ENCODE measurements around the gene SMURF2.
"Not testable (repeated sequence)": the region's sequence is repeated elsewhere in the genome, so short reads cannot be mapped to it uniquely, and the experiment has no call there.

SMURF2 gene

GRCh38 chr17:64685705-64686104 lies 23.6 kb upstream of the SMURF2 start:
- no peak overlapping the region for H3K4me3 ChIP-seq (ENCODE audit: low read length)
- DNase-seq (ENCODE audit: low read depth): no peak
- no peak for TF ChIP-seq CTCF (conservative IDR thresholded peaks at IDR 0.05; ENCODE audit: low read depth, low read length)

GRCh38 chr17:64683796-64684195 lies 21.7 kb upstream of the SMURF2 start:
- no peak overlapping the region for H3K4me3 ChIP-seq (ENCODE audit: low read length)
- no peak for DNase-seq (ENCODE audit: low read depth)
- TF ChIP-seq CTCF (conservative IDR thresholded peaks at IDR 0.05; ENCODE audit: low read depth, low read length): no peak

GRCh38 chr17:64682261-64683181 lies 20.4 kb upstream of the SMURF2 start:
- no peak for TF ChIP-seq CTCF (conservative IDR thresholded peaks at IDR 0.05; ENCODE audit: low read depth, low read length)
- no peak for DNase-seq (ENCODE audit: low read depth)
- H3K4me3 ChIP-seq (ENCODE audit: low read length): no peak overlapping the region

GRCh38 chr17:64679710-64680216 lies 17.7 kb upstream of the SMURF2 start:
- H3K4me3 ChIP-seq (ENCODE audit: low read length): no peak overlapping the region
- TF ChIP-seq CTCF (conservative IDR thresholded peaks at IDR 0.05; ENCODE audit: low read depth, low read length): no peak
- DNase-seq (ENCODE audit: low read depth): peak; percentile 77

- TF ChIP-seq CTCF (conservative IDR thresholded peaks at IDR 0.05; ENCODE audit: low read depth, low read length): no peak
- DNase-seq (ENCODE audit: low read depth): no peak
- H3K4me3 ChIP-seq (ENCODE audit: low read length): no peak overlapping the region
Observed at GRCh38 chr17:64676763-64677162, 14.7 kb upstream of the SMURF2 start.

GRCh38 chr17:64670843-64671590 lies 8.9 kb upstream of the SMURF2 start:
- H3K4me3 ChIP-seq (ENCODE audit: low read length): not testable (repeated sequence)

GRCh38 chr17:64667807-64668721 lies 6.0 kb upstream of the SMURF2 start:
- DNase-seq (ENCODE audit: low read depth); H3K4me3 ChIP-seq (ENCODE audit: low read length): not testable (repeated sequence)

More at GRCh38 chr17:64670843-64671590, 8.9 kb upstream of the SMURF2 start:
- not testable (repeated sequence) for DNase-seq (ENCODE audit: low read depth)

GRCh38 chr17:64664299-64664981 lies 2.3 kb upstream of the SMURF2 start:
- DNase-seq (ENCODE audit: low read depth); H3K4me3 ChIP-seq (ENCODE audit: low read length): not testable (repeated sequence)

GRCh38 chr17:64663836-64664235 lies 1.7 kb upstream of the SMURF2 start:
- DNase-seq (ENCODE audit: low read depth): not testable (repeated sequence)

More at GRCh38 chr17:64663836-64664235, 1.7 kb upstream of the SMURF2 start:
- H3K4me3 ChIP-seq (ENCODE audit: low read length): not testable (repeated sequence)

Data from retinal pigment epithelial cell (primary cell).